K562 (cell line): ENCODE results near the gene CNOT10. TPM values are rescaled to one million over a fixed set of nuclear protein-coding genes. Genes with fewer than 3 reads are reported as not detected.
A peak's percentile ranks its signal among the peaks of the same experiment; 100 is the strongest.

ENCODE experiments used
- ATAC-seq: fragments of 200-7000 bp; cut with Tn5 transposase; 3 replicates; pipeline ENCODE4 v1.9.1; 2020; ENCODE audit warnings: moderate library complexity
- BruUV-seq: library from RNA; stranded (reverse); fragments of 400-500 nt; replicated peaks from 2 replicates; lab custom pipeline; 2021; lab: Mats Ljungman, UMichigan
- CTCF ChIA-PET: fragments of 300-600 bp; formaldehyde crosslinking; extraction: SDS; loops from one replicate; lab custom pipeline; 2021; ENCODE audit warnings: low intra/inter-chr PET ratio; lab: Yijun Ruan, JAX
- POLR2A ChIA-PET: fragments of 300-600, 350-650 bp; sonication (Branson Sonifier 250); formaldehyde crosslinking; extraction: SDS; loops from one replicate; lab custom pipeline; 2021; ENCODE audit warnings: antibody characterized with exemption, inconsistent platforms; lab: Yijun Ruan, JAX
- DNase-seq, 4 experiments: peaks; one replicate each; pipeline versions ENCODE4 v3.0.0 to v3.0.0-alpha.2; 2011 to 2018; ENCODE audit warnings: low spot score in 3 of 4, mixed read lengths in 3 of 4; ENCODE audit errors: extremely low read depth in 1 of 4
- FAIRE-seq: peaks from 2 replicates; lab custom pipeline; 2011; peaks lifted over from hg19 to GRCh38; lab: Jason Lieb, UNC
- H2AFZ ChIP-seq: 2 replicates; pipeline ENCODE4 v1.6.0; 2011; ENCODE audit warnings: low read depth, low read length, control low read depth, inconsistent platforms
- H3K27ac ChIP-seq: fragments of 200-600 bp; 3 replicates; pipeline ENCODE4 v1.8.0; 2011; ENCODE audit warnings: low read depth, mild to moderate bottlenecking, control low read depth, inconsistent platforms, low read length, moderate library complexity, mixed read lengths; ENCODE audit errors: extremely low read depth
- H3K27me3 ChIP-seq, 2 experiments: fragments of 300-600 bp in 1 of 2; 2 replicates in 1 of 2; 3 replicates in 1 of 2; pipeline versions ENCODE4 v1.6.0 to v1.8.0; 2011; ENCODE audit warnings: inconsistent platforms in 2 of 2, low read length in 2 of 2, mild to moderate bottlenecking in 1 of 2, mixed read lengths in 1 of 2, moderate library complexity in 1 of 2; ENCODE audit not compliant: control insufficient read depth in 2 of 2, insufficient read depth in 2 of 2
- H3K36me3 ChIP-seq: fragments of 300-600 bp; 3 replicates; pipeline ENCODE4 v1.8.0; 2011; ENCODE audit warnings: mild to moderate bottlenecking, low read length, inconsistent platforms; ENCODE audit not compliant: control insufficient read depth, insufficient read depth
- H3K4me1 ChIP-seq, 2 experiments: fragments of 200-600 bp in 1 of 2; replicated peaks in 1 of 2; 2 replicates in 1 of 2; 3 replicates in 1 of 2; pipeline versions ENCODE4 v1.5.1 to v1.8.0; 2011; ENCODE audit warnings: inconsistent platforms in 2 of 2, low read length in 2 of 2, mild to moderate bottlenecking in 1 of 2, mixed read lengths in 1 of 2, moderate library complexity in 1 of 2; ENCODE audit not compliant: control insufficient read depth in 2 of 2, insufficient read depth in 2 of 2
- H3K4me2 ChIP-seq: 2 replicates; pipeline ENCODE4 v1.6.1; 2011; ENCODE audit warnings: low read length, control low read depth, inconsistent platforms, mixed read lengths; ENCODE audit not compliant: insufficient read depth
- H3K4me3 ChIP-seq: fragments of 200-600 bp; sonication (generic), shearing (Covaris generic); 2 replicates; pipeline ENCODE4 v1.5.1; 2016; ENCODE audit warnings: control low read depth, inconsistent platforms
- H3K79me2 ChIP-seq: fragments of 200-600 bp; 3 replicates; pipeline ENCODE4 v1.8.0; 2011; ENCODE audit warnings: low read length, inconsistent platforms; ENCODE audit not compliant: control insufficient read depth, insufficient read depth
- H3K9ac ChIP-seq, 2 experiments: 2 replicates each; pipeline versions ENCODE4 v1.6.0 to v1.6.1; 2011; ENCODE audit warnings: low read depth in 2 of 2, low read length in 2 of 2, control low read depth in 1 of 2, inconsistent platforms in 1 of 2, mild to moderate bottlenecking in 1 of 2, mixed read lengths in 1 of 2; ENCODE audit not compliant: insufficient read depth in 1 of 2
- H3K9me1 ChIP-seq: one replicate; pipeline ENCODE4 v1.6.0; 2011; ENCODE audit warnings: inconsistent platforms, mild to moderate bottlenecking, low read length, moderate library complexity; ENCODE audit not compliant: control insufficient read depth, insufficient read depth
- H3K9me3 ChIP-seq: replicated peaks from 2 replicates; pipeline ENCODE4 v1.5.1; 2011; ENCODE audit warnings: low read depth, low read length, inconsistent platforms; ENCODE audit not compliant: control insufficient read depth, insufficient read depth
- H4K20me1 ChIP-seq: replicated peaks from 2 replicates; pipeline ENCODE4 v1.6.1; 2011; ENCODE audit warnings: low read length, inconsistent platforms, mixed read lengths; ENCODE audit not compliant: control insufficient read depth, insufficient read depth
- EZH2 ChIP-seq: IDR thresholded peaks from 2 replicates; pipeline ENCODE4 v1.6.1; 2012; ENCODE audit warnings: low read depth, mild to moderate bottlenecking, inconsistent platforms, low read length, borderline replicate concordance
- LEF1 ChIP-seq: fragments of 450-650 bp; IDR thresholded peaks from 2 replicates; pipeline ENCODE4 v1.6.1; 2016; ENCODE audit warnings: mild to moderate bottlenecking
- PRMT5 ChIP-seq: sonication (generic); formaldehyde crosslinking; IDR thresholded peaks from 2 replicates; pipeline ENCODE4 v1.5.0; 2020; ENCODE audit warnings: missing genetic modification reagents
- RFX7 ChIP-seq: fragments of 250-450 bp; sonication (Bioruptor Pico); IDR thresholded peaks from 2 replicates; pipeline ENCODE4 v1.5.1; 2021; ENCODE audit warnings: mild to moderate bottlenecking
- SPI1 ChIP-seq: IDR thresholded peaks from 2 replicates; pipeline ENCODE4 v1.6.1; 2011; ENCODE audit warnings: low read depth, low read length, control low read depth, borderline replicate concordance
- VEZF1 ChIP-seq: fragments of 200-800 bp; sonication (Bioruptor generic); IDR thresholded peaks from 2 replicates; pipeline ENCODE4 v1.6.1; 2017; ENCODE audit warnings: missing genetic modification characterization, missing compliant biosample characterization
- ZNF217 ChIP-seq: sonication (generic); formaldehyde crosslinking; IDR thresholded peaks from 2 replicates; pipeline ENCODE4 v1.8.0; 2022; ENCODE audit warnings: mild to moderate bottlenecking, missing genetic modification reagents
- WGBS: fragments of 100-300 bp; shearing (Covaris generic); methylation state at CpG from one replicate; pipeline ENCODE4 v1.1.6; 2016; ENCODE audit warnings: low coverage, mixed read lengths; ENCODE audit not compliant: insufficient coverage; ENCODE audit errors: missing lambda C conversion rate; 5-methylcytosine and 5-hydroxymethylcytosine counted together
- in situ Hi-C: fragments of 300-500 bp; cut with MboI; formaldehyde crosslinking; loops from 4 replicates; pipeline ENCODE4 v1.15.0; 2018; ENCODE audit warnings: inconsistent platforms, mixed read lengths
- intact Hi-C: fragments of 100-400 bp; cut with micrococcal nuclease; formaldehyde crosslinking; loops from 2 replicates; pipeline ENCODE4 v1.14.2; 2022
- polyA plus RNA-seq, 8 experiments: library from polyadenylated mRNA; depleted of rRNA in 4 of 8; stranded (reverse) in 5 of 8; unstranded in 3 of 8; fragments of >200 nt; fragmentation: Nextera tagmentation in 2 of 8; fragmentation: Illumina TruSeq in 1 of 8; extraction: Ambion mirVana in 2 of 8; extraction: Trizol in 1 of 8; gene quantifications; 2 replicates each; pipeline versions ENCODE4 v1.2.1 to v1.2.3, GENCODE V29; 2011 to 2014; ENCODE audit warnings: inconsistent platforms in 1 of 8, missing spikeins in 1 of 8
- total RNA-seq, 7 experiments: library from RNA; depleted of rRNA in 6 of 7; stranded (reverse); fragments of >200 nt in 6 of 7; fragmentation: Illumina TruSeq in 2 of 7; extraction: Trizol in 2 of 7; gene quantifications; 2 replicates each; pipeline versions ENCODE4 v1.2.1 to v1.2.3, GENCODE V29; 2011 to 2021; ENCODE audit warnings: low replicate concordance in 1 of 7
- TF ChIP-seq, protein P1 (sequence below): fragments of 250-450 bp; sonication (Bioruptor Pico); IDR thresholded peaks from 2 replicates; pipeline ENCODE4 v1.4.0; 2020; ENCODE audit warnings: borderline replicate concordance
- TF ChIP-seq, protein P2 (sequence below): conservative IDR thresholded peaks from 2 replicates; pipeline ENCODE4 v1.6.1; 2011; ENCODE audit warnings: low read depth, mild to moderate bottlenecking, low read length; ENCODE audit not compliant: control insufficient read depth

The CNOT10 gene
- total and polyA plus RNA-seq, 9 of the 15 experiments (the other 6 are each of a cell fraction or from before 2014, with no cell fraction given) = 35.7 to 114 (median 81.9) TPM

DNA sequence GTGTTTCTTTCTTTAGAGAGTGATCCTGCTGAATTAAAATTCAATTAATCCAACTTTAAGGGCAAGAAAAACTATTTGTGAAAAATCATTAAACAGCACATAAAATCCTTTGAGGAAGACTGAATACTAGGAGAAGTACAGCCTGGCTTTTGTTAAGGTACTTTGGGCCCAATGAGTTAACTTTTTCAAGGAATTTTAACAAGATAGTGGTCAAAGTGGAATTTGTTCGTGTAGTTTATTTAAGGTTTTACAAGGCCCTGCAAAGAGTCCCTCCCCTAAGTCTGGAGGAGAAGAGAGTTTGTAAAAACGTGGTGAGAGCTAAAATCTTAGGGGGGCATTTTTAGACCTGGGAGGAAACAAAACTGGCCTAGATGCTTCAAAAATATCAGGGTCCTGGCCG lies 106.8 kb downstream of the CNOT10 start (continued):
- TF ChIP-seq, protein P1, sequence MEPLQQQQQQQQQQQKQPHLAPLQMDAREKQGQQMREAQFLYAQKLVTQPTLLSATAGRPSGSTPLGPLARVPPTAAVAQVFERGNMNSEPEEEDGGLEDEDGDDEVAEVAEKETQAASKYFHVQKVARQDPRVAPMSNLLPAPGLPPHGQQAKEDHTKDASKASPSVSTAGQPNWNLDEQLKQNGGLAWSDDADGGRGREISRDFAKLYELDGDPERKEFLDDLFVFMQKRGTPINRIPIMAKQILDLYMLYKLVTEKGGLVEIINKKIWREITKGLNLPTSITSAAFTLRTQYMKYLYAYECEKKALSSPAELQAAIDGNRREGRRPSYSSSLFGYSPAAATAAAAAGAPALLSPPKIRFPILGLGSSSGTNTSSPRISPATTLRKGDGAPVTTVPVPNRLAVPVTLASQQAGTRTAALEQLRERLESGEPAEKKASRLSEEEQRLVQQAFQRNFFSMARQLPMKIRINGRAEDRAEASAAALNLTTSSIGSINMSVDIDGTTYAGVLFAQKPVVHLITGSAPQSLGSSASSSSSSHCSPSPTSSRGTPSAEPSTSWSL = no peak
- TF ChIP-seq EZH2 (no peak), ZNF217 (CRISPR knock-in tag) (no peak), PRMT5 (no peak), RFX7 (no peak), LEF1 (no peak)
- TF ChIP-seq, protein P2, sequence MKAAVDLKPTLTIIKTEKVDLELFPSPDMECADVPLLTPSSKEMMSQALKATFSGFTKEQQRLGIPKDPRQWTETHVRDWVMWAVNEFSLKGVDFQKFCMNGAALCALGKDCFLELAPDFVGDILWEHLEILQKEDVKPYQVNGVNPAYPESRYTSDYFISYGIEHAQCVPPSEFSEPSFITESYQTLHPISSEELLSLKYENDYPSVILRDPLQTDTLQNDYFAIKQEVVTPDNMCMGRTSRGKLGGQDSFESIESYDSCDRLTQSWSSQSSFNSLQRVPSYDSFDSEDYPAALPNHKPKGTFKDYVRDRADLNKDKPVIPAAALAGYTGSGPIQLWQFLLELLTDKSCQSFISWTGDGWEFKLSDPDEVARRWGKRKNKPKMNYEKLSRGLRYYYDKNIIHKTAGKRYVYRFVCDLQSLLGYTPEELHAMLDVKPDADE = no peak

GRCh38 chr3:32794487-32795308 lies 109.7 kb downstream of the CNOT10 start:
- no peaks in the 10 kb centered on the region for H4K20me1 ChIP-seq
- no peak overlapping the region for H2AFZ ChIP-seq
- POLR2A ChIA-PET = no interaction called here
- H3K9me1 ChIP-seq = no peaks in the 10 kb centered on the region
- H3K79me2 ChIP-seq = no peaks in the 10 kb centered on the region
- 3% methylated on average over 8 of the region's 8 CpGs for WGBS
- H3K27ac ChIP-seq = no peak overlapping the region
- DNase-seq (no peak), ATAC-seq (peak; percentile 46), FAIRE-seq (no peak)
- no peak overlapping the region for H3K4me3 ChIP-seq
- intact Hi-C loops (no loop called here), in situ Hi-C loops (no loop called here)
- TF ChIP-seq VEZF1 (CRISPR knock-in tag) (no peak), SPI1 (peak; percentile 27; the same call in 1 of the 2 replicates)
- no peaks in the 10 kb centered on the region for H3K9me3 ChIP-seq
- no TSS peak for BruUV-seq
- H3K4me1 ChIP-seq = no peaks in the 10 kb centered on the region; a peak in 1 of 5 replicates
- no peaks in the 10 kb centered on the region for H3K36me3 ChIP-seq
- CTCF ChIA-PET = no interaction called here
- no peak overlapping the region for H3K4me2 ChIP-seq
- peaks cover 35 to 45% of the 10 kb centered on the region in 2 experiments; a peak in 4 of 5 replicates for H3K27me3 ChIP-seq
- no peak overlapping the region for H3K9ac ChIP-seq
